K562 (cell line): Measurements from ENCODE around the gene GAL3ST1. TPM values are rescaled to one million over a fixed set of nuclear protein-coding genes. Genes with fewer than 3 reads are reported as not detected.

Experiments
- ATAC-seq: fragments of 200-7000 bp; cut with Tn5 transposase; 3 replicates; pipeline ENCODE4 v1.9.1; 2020; ENCODE audit warnings: moderate library complexity
- BruUV-seq: library from RNA; stranded (reverse); fragments of 400-500 nt; replicated peaks from 2 replicates; lab custom pipeline; 2021; lab: Mats Ljungman, UMichigan
- CTCF ChIA-PET: fragments of 300-600 bp; formaldehyde crosslinking; extraction: SDS; loops from one replicate; lab custom pipeline; 2021; ENCODE audit warnings: low intra/inter-chr PET ratio; lab: Yijun Ruan, JAX
- POLR2A ChIA-PET: fragments of 300-600, 350-650 bp; sonication (Branson Sonifier 250); formaldehyde crosslinking; extraction: SDS; loops from one replicate; lab custom pipeline; 2021; ENCODE audit warnings: antibody characterized with exemption, inconsistent platforms; lab: Yijun Ruan, JAX
- DNase-seq, 4 experiments: peaks; one replicate each; pipeline versions ENCODE4 v3.0.0 to v3.0.0-alpha.2; 2011 to 2018; ENCODE audit warnings: low spot score in 3 of 4, mixed read lengths in 3 of 4; ENCODE audit errors: extremely low read depth in 1 of 4
- FAIRE-seq: peaks from 2 replicates; lab custom pipeline; 2011; peaks lifted over from hg19 to GRCh38; lab: Jason Lieb, UNC
- H2AFZ ChIP-seq: 2 replicates; pipeline ENCODE4 v1.6.0; 2011; ENCODE audit warnings: low read depth, low read length, control low read depth, inconsistent platforms
- H3K27ac ChIP-seq: fragments of 200-600 bp; 3 replicates; pipeline ENCODE4 v1.8.0; 2011; ENCODE audit warnings: low read depth, mild to moderate bottlenecking, control low read depth, inconsistent platforms, low read length, moderate library complexity, mixed read lengths; ENCODE audit errors: extremely low read depth
- H3K27me3 ChIP-seq, 2 experiments: fragments of 300-600 bp in 1 of 2; 2 replicates in 1 of 2; 3 replicates in 1 of 2; pipeline versions ENCODE4 v1.6.0 to v1.8.0; 2011; ENCODE audit warnings: inconsistent platforms in 2 of 2, low read length in 2 of 2, mild to moderate bottlenecking in 1 of 2, mixed read lengths in 1 of 2, moderate library complexity in 1 of 2; ENCODE audit not compliant: control insufficient read depth in 2 of 2, insufficient read depth in 2 of 2
- H3K36me3 ChIP-seq: fragments of 300-600 bp; 3 replicates; pipeline ENCODE4 v1.8.0; 2011; ENCODE audit warnings: mild to moderate bottlenecking, low read length, inconsistent platforms; ENCODE audit not compliant: control insufficient read depth, insufficient read depth
- H3K4me1 ChIP-seq, 2 experiments: fragments of 200-600 bp in 1 of 2; replicated peaks in 1 of 2; 2 replicates in 1 of 2; 3 replicates in 1 of 2; pipeline versions ENCODE4 v1.5.1 to v1.8.0; 2011; ENCODE audit warnings: inconsistent platforms in 2 of 2, low read length in 2 of 2, mild to moderate bottlenecking in 1 of 2, mixed read lengths in 1 of 2, moderate library complexity in 1 of 2; ENCODE audit not compliant: control insufficient read depth in 2 of 2, insufficient read depth in 2 of 2
- H3K4me2 ChIP-seq: 2 replicates; pipeline ENCODE4 v1.6.1; 2011; ENCODE audit warnings: low read length, control low read depth, inconsistent platforms, mixed read lengths; ENCODE audit not compliant: insufficient read depth
- H3K4me3 ChIP-seq: fragments of 200-600 bp; sonication (generic), shearing (Covaris generic); 2 replicates; pipeline ENCODE4 v1.5.1; 2016; ENCODE audit warnings: control low read depth, inconsistent platforms
- H3K79me2 ChIP-seq: fragments of 200-600 bp; 3 replicates; pipeline ENCODE4 v1.8.0; 2011; ENCODE audit warnings: low read length, inconsistent platforms; ENCODE audit not compliant: control insufficient read depth, insufficient read depth
- H3K9ac ChIP-seq, 2 experiments: 2 replicates each; pipeline versions ENCODE4 v1.6.0 to v1.6.1; 2011; ENCODE audit warnings: low read depth in 2 of 2, low read length in 2 of 2, control low read depth in 1 of 2, inconsistent platforms in 1 of 2, mild to moderate bottlenecking in 1 of 2, mixed read lengths in 1 of 2; ENCODE audit not compliant: insufficient read depth in 1 of 2
- H3K9me1 ChIP-seq: one replicate; pipeline ENCODE4 v1.6.0; 2011; ENCODE audit warnings: inconsistent platforms, mild to moderate bottlenecking, low read length, moderate library complexity; ENCODE audit not compliant: control insufficient read depth, insufficient read depth
- H3K9me3 ChIP-seq: replicated peaks from 2 replicates; pipeline ENCODE4 v1.5.1; 2011; ENCODE audit warnings: low read depth, low read length, inconsistent platforms; ENCODE audit not compliant: control insufficient read depth, insufficient read depth
- H4K20me1 ChIP-seq: replicated peaks from 2 replicates; pipeline ENCODE4 v1.6.1; 2011; ENCODE audit warnings: low read length, inconsistent platforms, mixed read lengths; ENCODE audit not compliant: control insufficient read depth, insufficient read depth
- FOXK2 ChIP-seq, 2 experiments: fragments of 450-650 bp; IDR thresholded peaks in 1 of 2; conservative IDR thresholded peaks in 1 of 2; 2 replicates each; pipeline ENCODE4 v1.6.1; 2016; ENCODE audit warnings: low read depth in 2 of 2, mild to moderate bottlenecking in 1 of 2
- GATAD2B ChIP-seq: fragments of 450-650 bp; IDR thresholded peaks from 2 replicates; pipeline ENCODE4 v1.6.1; 2017; ENCODE audit warnings: mild to moderate bottlenecking, borderline replicate concordance
- HNRNPH1 ChIP-seq: fragments of 200-400 bp; formaldehyde crosslinking; optimal IDR thresholded peaks from 2 replicates; pipeline ENCODE3; 2017; ENCODE audit warnings: low read depth, mild to moderate bottlenecking, low read length, moderate library complexity
- ILF3 ChIP-seq: fragments of 450-650 bp; IDR thresholded peaks from 2 replicates; pipeline ENCODE4 v1.6.1; 2018; ENCODE audit warnings: antibody characterized with exemption, mild to moderate bottlenecking, moderate library complexity, borderline replicate concordance
- KAT2B ChIP-seq: IDR thresholded peaks from one replicate; pipeline ENCODE4 v1.6.1; 2012; ENCODE audit warnings: low read depth, mild to moderate bottlenecking, control low read depth, inconsistent platforms, low read length, moderate library complexity
- MITF ChIP-seq: IDR thresholded peaks from 2 replicates; pipeline ENCODE4 v1.6.1; 2014; ENCODE audit warnings: antibody characterized with exemption
- NFYB ChIP-seq: IDR thresholded peaks from 2 replicates; pipeline ENCODE4 v1.6.1; 2011; ENCODE audit warnings: mild to moderate bottlenecking, moderate library complexity; ENCODE audit not compliant: insufficient read length; ENCODE audit errors: extremely low read depth
- SRSF9 ChIP-seq: fragments of 200-400 bp; formaldehyde crosslinking; IDR thresholded peaks from 2 replicates; pipeline ENCODE4 v1.6.1; 2017; ENCODE audit warnings: low read depth, low read length, borderline replicate concordance
- TCF7L2 ChIP-seq: fragments of 150-350 bp; IDR thresholded peaks from 2 replicates; pipeline ENCODE4 v1.6.1; 2016; ENCODE audit warnings: low read depth, mild to moderate bottlenecking, low read length, moderate library complexity
- ZNF121 ChIP-seq: sonication (generic); formaldehyde crosslinking; conservative IDR thresholded peaks from 2 replicates; pipeline ENCODE4 v1.8.0; 2022; ENCODE audit warnings: missing genetic modification reagents
- WGBS: fragments of 100-300 bp; shearing (Covaris generic); methylation state at CpG from one replicate; pipeline ENCODE4 v1.1.6; 2016; ENCODE audit warnings: low coverage, mixed read lengths; ENCODE audit not compliant: insufficient coverage; ENCODE audit errors: missing lambda C conversion rate; 5-methylcytosine and 5-hydroxymethylcytosine counted together
- in situ Hi-C: fragments of 300-500 bp; cut with MboI; formaldehyde crosslinking; loops from 4 replicates; pipeline ENCODE4 v1.15.0; 2018; ENCODE audit warnings: inconsistent platforms, mixed read lengths
- intact Hi-C: fragments of 100-400 bp; cut with micrococcal nuclease; formaldehyde crosslinking; loops from 2 replicates; pipeline ENCODE4 v1.14.2; 2022
- polyA plus RNA-seq, 8 experiments: library from polyadenylated mRNA; depleted of rRNA in 4 of 8; stranded (reverse) in 5 of 8; unstranded in 3 of 8; fragments of >200 nt; fragmentation: Nextera tagmentation in 2 of 8; fragmentation: Illumina TruSeq in 1 of 8; extraction: Ambion mirVana in 2 of 8; extraction: Trizol in 1 of 8; gene quantifications; 2 replicates each; pipeline versions ENCODE4 v1.2.1 to v1.2.3, GENCODE V29; 2011 to 2014; ENCODE audit warnings: inconsistent platforms in 1 of 8, missing spikeins in 1 of 8
- total RNA-seq, 7 experiments: library from RNA; depleted of rRNA in 6 of 7; stranded (reverse); fragments of >200 nt in 6 of 7; fragmentation: Illumina TruSeq in 2 of 7; extraction: Trizol in 2 of 7; gene quantifications; 2 replicates each; pipeline versions ENCODE4 v1.2.1 to v1.2.3, GENCODE V29; 2011 to 2021; ENCODE audit warnings: low replicate concordance in 1 of 7

GAL3ST1 gene
- total and polyA plus RNA-seq, 9 of the 15 experiments (the other 6 are each of a cell fraction or from before 2014, with no cell fraction given) = 0.03 to 1.9 (median 0.33) TPM; not detected in 1

GRCh38 chr22:30516273-30516672 lies 58.2 kb downstream of the GAL3ST1 start:
- Histone ChIP-seq H4K20me1 (no peaks in the 10 kb centered on the region), H3K9ac (no peak overlapping the region; a peak in 1 of 4 replicates), H3K27ac (no peak overlapping the region), H3K4me2 (no peak overlapping the region), H3K9me3 (no peaks in the 10 kb centered on the region), H3K79me2 (no peaks in the 10 kb centered on the region), H3K4me3 (no peak overlapping the region), H3K4me1 (no peaks in the 10 kb centered on the region; a peak in 2 of 5 replicates), H2AFZ (no peak overlapping the region), H3K9me1 (no peaks in the 10 kb centered on the region), H3K36me3 (no peaks in the 10 kb centered on the region), H3K27me3 (no peaks in the 10 kb centered on the region)
- no peak for TF ChIP-seq SRSF9
- TF ChIP-seq NFYB = no peak
- no peak for TF ChIP-seq ZNF121
- TF ChIP-seq MITF = no peak
- no peak for TF ChIP-seq HNRNPH1
- no peak for TF ChIP-seq FOXK2 (conservative IDR thresholded peaks at IDR 0.05 in 1 of 2, IDR thresholded peaks at IDR 0.05 in 1 of 2; ENCODE audit: low read depth in 2 of 2)
- TF ChIP-seq TCF7L2 = no peak
- TF ChIP-seq GATAD2B = no peak
- TF ChIP-seq KAT2B = no peak
- no peak for TF ChIP-seq ILF3
- in situ Hi-C loops = no loop called here
- ChIA-PET POLR2A (interaction anchor here (0.7 kb wide), 1 partner anchor 118 kb away, joined by 3 read pairs; no protein-coding TSS in a partner anchor), CTCF (no interaction called here)
- no TSS peak for BruUV-seq
- no peak for FAIRE-seq
- intact Hi-C loops = no loop called here
- WGBS = 10% methylated on average over 5 of the region's 6 CpGs
- no peak; the same call in 2 of the 3 replicates for ATAC-seq
- DNase-seq = no peak
